ENCODE results near the gene TCEA2.

TCEA2 gene

DNA sequence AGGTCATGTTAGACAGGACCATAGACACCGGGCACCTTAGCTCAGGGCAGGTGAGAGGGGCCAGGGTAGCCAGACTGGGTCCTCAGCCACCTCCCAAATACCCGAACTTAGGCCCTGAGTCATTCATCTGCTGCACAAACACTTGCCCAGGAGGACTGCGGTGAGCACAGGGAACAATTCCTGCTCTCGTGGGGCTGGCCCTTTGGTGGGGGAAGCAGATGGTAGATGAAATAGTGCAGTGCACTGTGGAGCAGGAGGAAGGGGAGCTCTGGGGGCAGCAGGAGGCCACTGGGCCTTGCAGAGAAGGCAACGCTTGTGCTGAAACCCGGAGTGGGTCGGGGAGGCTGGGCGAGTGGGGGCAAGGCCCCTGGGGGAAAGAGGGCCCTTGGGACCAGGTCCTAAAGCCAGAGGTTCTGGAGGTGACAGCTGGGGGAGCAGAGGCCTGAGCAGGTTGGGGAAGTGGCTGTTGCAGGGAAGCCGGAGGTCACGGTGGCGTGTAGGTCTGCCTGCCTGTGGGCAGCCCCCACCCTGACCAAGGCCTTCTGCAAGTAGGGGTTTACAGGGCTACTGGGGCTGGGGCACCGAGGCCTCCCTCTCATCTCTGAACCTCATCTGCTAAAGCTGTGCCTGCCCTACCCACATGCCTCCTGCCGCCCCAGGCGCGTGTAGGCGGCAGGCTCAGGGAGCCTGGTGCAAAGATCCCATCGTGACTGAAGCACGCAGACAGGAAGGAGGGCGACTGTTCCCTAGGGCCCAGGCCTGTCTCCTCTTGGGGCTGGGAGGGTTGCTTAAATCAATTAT is 49.0 kb downstream of the TCEA2 start:
- no peaks in the 10 kb centered on the region for H3K27me3 ChIP-seq (ENCODE audit: low read length)
- H3K27ac ChIP-seq (ENCODE audit: low read depth, low read length) = no peak overlapping the region
- no peak overlapping the region for H3K9ac ChIP-seq (ENCODE audit: low read length)
- no peak overlapping the region for H2AFZ ChIP-seq (ENCODE audit: low read depth, low read length, severe bottlenecking)
- no peaks in the 10 kb centered on the region for H3K9me2 ChIP-seq (replicated peaks; ENCODE audit: insufficient read depth, low read length)
- no peaks in the 10 kb centered on the region for H3K36me3 ChIP-seq (ENCODE audit: low read length)
- no peaks in the 10 kb centered on the region for H3F3A ChIP-seq (ENCODE audit: insufficient read depth)
- H3K4me3 ChIP-seq (ENCODE audit: insufficient read depth, low read length, poor library complexity, severe bottlenecking) = no peak overlapping the region
- no peaks in the 10 kb centered on the region for H3K9me3 ChIP-seq (ENCODE audit: insufficient read depth, low read length)
- no peak for TF ChIP-seq EZH2phosphoT487 (conservative IDR thresholded peaks at IDR 0.05; ENCODE audit: low read length)
- TF ChIP-seq, protein P1, sequence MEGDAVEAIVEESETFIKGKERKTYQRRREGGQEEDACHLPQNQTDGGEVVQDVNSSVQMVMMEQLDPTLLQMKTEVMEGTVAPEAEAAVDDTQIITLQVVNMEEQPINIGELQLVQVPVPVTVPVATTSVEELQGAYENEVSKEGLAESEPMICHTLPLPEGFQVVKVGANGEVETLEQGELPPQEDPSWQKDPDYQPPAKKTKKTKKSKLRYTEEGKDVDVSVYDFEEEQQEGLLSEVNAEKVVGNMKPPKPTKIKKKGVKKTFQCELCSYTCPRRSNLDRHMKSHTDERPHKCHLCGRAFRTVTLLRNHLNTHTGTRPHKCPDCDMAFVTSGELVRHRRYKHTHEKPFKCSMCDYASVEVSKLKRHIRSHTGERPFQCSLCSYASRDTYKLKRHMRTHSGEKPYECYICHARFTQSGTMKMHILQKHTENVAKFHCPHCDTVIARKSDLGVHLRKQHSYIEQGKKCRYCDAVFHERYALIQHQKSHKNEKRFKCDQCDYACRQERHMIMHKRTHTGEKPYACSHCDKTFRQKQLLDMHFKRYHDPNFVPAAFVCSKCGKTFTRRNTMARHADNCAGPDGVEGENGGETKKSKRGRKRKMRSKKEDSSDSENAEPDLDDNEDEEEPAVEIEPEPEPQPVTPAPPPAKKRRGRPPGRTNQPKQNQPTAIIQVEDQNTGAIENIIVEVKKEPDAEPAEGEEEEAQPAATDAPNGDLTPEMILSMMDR (IDR thresholded peaks at IDR 0.05; ENCODE audit: insufficient read depth, low read length, poor library complexity, severe bottlenecking) = no peak
- H4K20me1 ChIP-seq (ENCODE audit: low read depth, low read length) = no peaks in the 10 kb centered on the region
- no peaks in the 10 kb centered on the region for H3K79me2 ChIP-seq (ENCODE audit: insufficient read depth, low read length)
- no peak overlapping the region for H3K4me2 ChIP-seq (ENCODE audit: low read depth, low read length, poor library complexity, severe bottlenecking)

DNA sequence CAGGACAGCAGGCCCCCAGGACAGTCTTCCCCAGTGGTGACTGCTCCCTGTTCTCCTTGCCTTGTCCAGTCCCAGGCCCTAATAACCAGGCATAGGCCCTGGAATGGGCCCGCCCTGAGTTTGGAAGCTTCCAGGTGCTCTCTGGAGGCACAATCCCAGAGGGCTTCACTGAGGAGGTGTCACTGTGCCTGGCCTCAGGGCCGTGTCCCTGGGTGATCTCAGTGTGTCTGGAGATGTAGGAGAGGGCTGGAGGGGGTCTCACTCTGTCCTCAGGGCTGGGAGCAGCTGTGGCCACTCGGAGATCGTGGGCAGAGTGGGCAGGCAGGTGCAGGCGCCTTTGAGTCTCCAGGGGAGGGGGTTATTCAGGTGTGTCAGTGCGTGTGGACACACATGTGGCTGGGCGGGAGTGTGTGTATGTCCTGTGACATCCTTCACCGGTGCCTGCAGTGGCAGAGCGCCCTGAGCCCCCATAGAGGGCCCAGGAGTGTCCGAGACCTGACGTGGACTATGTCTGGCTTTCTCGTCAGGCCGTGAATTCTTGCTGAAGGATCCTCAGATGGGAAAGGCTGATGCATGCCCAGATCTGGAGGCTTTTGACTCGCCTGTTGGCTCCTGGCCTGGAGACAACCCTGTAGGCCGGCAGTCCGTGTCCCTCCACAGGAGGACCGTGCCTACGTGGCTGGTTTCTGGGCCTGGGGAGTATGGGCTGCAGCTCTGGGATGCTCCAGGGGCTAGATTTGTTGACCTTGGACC is 49.9 kb downstream of the TCEA2 start:
- TF ChIP-seq EZH2phosphoT487 (conservative IDR thresholded peaks at IDR 0.05; ENCODE audit: low read length) = no peak
- TF ChIP-seq, protein P1 (IDR thresholded peaks at IDR 0.05; ENCODE audit: insufficient read depth, low read length, poor library complexity, severe bottlenecking) = no peak
- Histone ChIP-seq H3K27me3 (ENCODE audit: low read length) (no peaks in the 10 kb centered on the region), H3K9ac (ENCODE audit: low read length) (no peak overlapping the region), H3K79me2 (ENCODE audit: insufficient read depth, low read length) (no peaks in the 10 kb centered on the region), H3K4me2 (ENCODE audit: low read depth, low read length, poor library complexity, severe bottlenecking) (no peak overlapping the region), H3K9me3 (ENCODE audit: insufficient read depth, low read length) (no peaks in the 10 kb centered on the region), H4K20me1 (ENCODE audit: low read depth, low read length) (no peaks in the 10 kb centered on the region), H3K9me2 (replicated peaks; ENCODE audit: insufficient read depth, low read length) (no peaks in the 10 kb centered on the region), H3K27ac (ENCODE audit: low read depth, low read length) (no peak overlapping the region), H3K36me3 (ENCODE audit: low read length) (no peaks in the 10 kb centered on the region), H3F3A (ENCODE audit: insufficient read depth) (no peaks in the 10 kb centered on the region), H2AFZ (ENCODE audit: low read depth, low read length, severe bottlenecking) (no peak overlapping the region), H3K4me3 (ENCODE audit: insufficient read depth, low read length, poor library complexity, severe bottlenecking) (no peak overlapping the region)

DNA sequence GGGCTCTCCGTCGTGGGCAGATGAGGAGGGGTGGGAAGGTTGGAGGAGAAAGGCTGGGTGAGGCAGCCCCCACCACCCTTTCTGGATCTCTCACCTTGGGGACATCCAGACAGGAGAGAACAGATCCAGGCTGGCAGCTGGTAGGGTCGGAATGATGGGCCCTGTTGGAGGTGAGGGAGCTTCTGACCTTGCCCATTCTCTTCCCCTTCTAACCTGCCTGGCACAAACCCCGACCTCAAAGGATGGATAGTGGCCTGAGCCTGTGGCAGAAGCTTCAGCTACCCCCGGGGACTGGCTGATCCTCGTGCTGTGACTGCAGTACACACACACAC is 50.4 kb downstream of the TCEA2 start:
- H3K4me2 ChIP-seq (ENCODE audit: low read depth, low read length, poor library complexity, severe bottlenecking) = no peak overlapping the region
- TF ChIP-seq EZH2phosphoT487 (conservative IDR thresholded peaks at IDR 0.05; ENCODE audit: low read length) = no peak
- TF ChIP-seq, protein P1 (IDR thresholded peaks at IDR 0.05; ENCODE audit: insufficient read depth, low read length, poor library complexity, severe bottlenecking) = no peak
- no peaks in the 10 kb centered on the region for H3K9me3 ChIP-seq (ENCODE audit: insufficient read depth, low read length)
- no peaks in the 10 kb centered on the region for H4K20me1 ChIP-seq (ENCODE audit: low read depth, low read length)
- H3K36me3 ChIP-seq (ENCODE audit: low read length) = no peaks in the 10 kb centered on the region
- H3K4me3 ChIP-seq (ENCODE audit: insufficient read depth, low read length, poor library complexity, severe bottlenecking) = no peak overlapping the region
- no peaks in the 10 kb centered on the region for H3K27me3 ChIP-seq (ENCODE audit: low read length)
- H3F3A ChIP-seq (ENCODE audit: insufficient read depth) = no peaks in the 10 kb centered on the region
- no peak overlapping the region for H2AFZ ChIP-seq (ENCODE audit: low read depth, low read length, severe bottlenecking)
- no peak overlapping the region for H3K9ac ChIP-seq (ENCODE audit: low read length)
- H3K27ac ChIP-seq (ENCODE audit: low read depth, low read length) = no peak overlapping the region
- H3K9me2 ChIP-seq (replicated peaks; ENCODE audit: insufficient read depth, low read length) = no peaks in the 10 kb centered on the region
- H3K79me2 ChIP-seq (ENCODE audit: insufficient read depth, low read length) = no peaks in the 10 kb centered on the region
